Gastroesophageal sphincter (tissue), 3 donors: ENCODE data around the gene TGFB1I1.

ENCODE experiments used
- CTCF ChIP-seq, 4 experiments: fragments of 200-600 bp in 2 of 4; fragments of 450-650 bp in 2 of 4; sonication (generic) in 1 of 4; IDR thresholded peaks; one replicate each; pipeline ENCODE4 v1.5.1; 2017 to 2019; ENCODE audit warnings: antibody characterized with exemption in 4 of 4, mild to moderate bottlenecking in 2 of 4, moderate library complexity in 2 of 4
- EP300 ChIP-seq: sonication (generic); formaldehyde crosslinking; IDR thresholded peaks from one replicate; pipeline ENCODE4 v1.6.1; 2017; ENCODE audit warnings: antibody characterized with exemption, mild to moderate bottlenecking
- POLR2A ChIP-seq, 2 donors: fragments of 450-650 bp; IDR thresholded peaks; one replicate each; pipeline ENCODE4 v1.6.1; 2017; ENCODE audit warnings: antibody characterized with exemption in 2 of 2, mild to moderate bottlenecking in 2 of 2, moderate library complexity in 1 of 2
- POLR2AphosphoS5 ChIP-seq: sonication (generic); formaldehyde crosslinking; IDR thresholded peaks from one replicate; pipeline ENCODE4 v1.6.1; 2017; ENCODE audit warnings: antibody characterized with exemption

GRCh38 chr16:31436221-31437045 is 35.5 kb upstream of the TGFB1I1 start:
- no peak for TF ChIP-seq POLR2AphosphoS5
- TF ChIP-seq POLR2A (IDR thresholded peaks at IDR 0.05), result no peak
- TF ChIP-seq CTCF (IDR thresholded peaks at IDR 0.05), result no peak
- no peak for TF ChIP-seq EP300
